ENCODE results near the gene RHEX.

Gene RHEX

GRCh38 chr1:206111271-206111927 lies 58.4 kb downstream of the RHEX start:
- no peak overlapping the region for H2AFZ ChIP-seq (ENCODE audit: low read depth, low read length)
- H3K4me3 ChIP-seq (ENCODE audit: low read length), result no peak overlapping the region
- no peak overlapping the region for H3K27ac ChIP-seq (ENCODE audit: low read length)
- H3K27me3 ChIP-seq (ENCODE audit: low read depth, low read length), result 0 out of 2 replicates have a peak, but pooled peaks cover 2% of the 10 kb centered on the region
- TF ChIP-seq CTCF (IDR thresholded peaks at IDR 0.05; ENCODE audit: low read depth, low read length) (no peak), EZH2phosphoT487 (IDR thresholded peaks at IDR 0.05; ENCODE audit: low read depth) (no peak)
- H3K4me2 ChIP-seq (ENCODE audit: low read length), result no peak overlapping the region
- H4K20me1 ChIP-seq (ENCODE audit: insufficient read depth, low read length), result no peaks in the 10 kb centered on the region
- peaks cover under 1% of the 10 kb centered on the region for H3K79me2 ChIP-seq (ENCODE audit: low read length)
- no peak overlapping the region for H3K9ac ChIP-seq (ENCODE audit: low read length)
- no peaks in the 10 kb centered on the region for H3K9me3 ChIP-seq (ENCODE audit: insufficient read depth, low read length)
- H3K36me3 ChIP-seq (replicated peaks; ENCODE audit: low read depth, low read length), result no peaks in the 10 kb centered on the region
- peaks cover 21% of the 10 kb centered on the region for H3K4me1 ChIP-seq (ENCODE audit: low read length)

GRCh38 chr1:206112600-206113301 lies 59.8 kb downstream of the RHEX start:
- H3K4me1 ChIP-seq (ENCODE audit: low read length), result peaks cover 17% of the 10 kb centered on the region
- H3K27ac ChIP-seq (ENCODE audit: low read length), result no peak overlapping the region
- no peak overlapping the region for H3K4me2 ChIP-seq (ENCODE audit: low read length)
- no peaks in the 10 kb centered on the region for H3K36me3 ChIP-seq (replicated peaks; ENCODE audit: low read depth, low read length)
- no peak for TF ChIP-seq CTCF (IDR thresholded peaks at IDR 0.05; ENCODE audit: low read depth, low read length)
- TF ChIP-seq EZH2phosphoT487 (IDR thresholded peaks at IDR 0.05; ENCODE audit: low read depth), result no peak
- no peak overlapping the region for H3K9ac ChIP-seq (ENCODE audit: low read length)
- no peaks in the 10 kb centered on the region for H4K20me1 ChIP-seq (ENCODE audit: insufficient read depth, low read length)
- no peak overlapping the region for H2AFZ ChIP-seq (ENCODE audit: low read depth, low read length)
- H3K27me3 ChIP-seq (ENCODE audit: low read depth, low read length), result peaks cover 15% of the 10 kb centered on the region
- no peaks in the 10 kb centered on the region for H3K9me3 ChIP-seq (ENCODE audit: insufficient read depth, low read length)
- no peak overlapping the region for H3K4me3 ChIP-seq (ENCODE audit: low read length)
- no peaks in the 10 kb centered on the region for H3K79me2 ChIP-seq (ENCODE audit: low read length)

GRCh38 chr1:206114692-206115640 lies 62.0 kb downstream of the RHEX start:
- Histone ChIP-seq H3K27me3 (ENCODE audit: low read depth, low read length) (peaks cover 20% of the 10 kb centered on the region), H3K36me3 (replicated peaks; ENCODE audit: low read depth, low read length) (no peaks in the 10 kb centered on the region), H4K20me1 (ENCODE audit: insufficient read depth, low read length) (no peaks in the 10 kb centered on the region), H3K4me1 (ENCODE audit: low read length) (peaks cover 21% of the 10 kb centered on the region), H3K9ac (ENCODE audit: low read length) (no peak overlapping the region), H3K4me2 (ENCODE audit: low read length) (peak overlapping the region; percentile 47), H2AFZ (ENCODE audit: low read depth, low read length) (0 out of 2 replicates have a peak overlapping the region, but pooled peaks have one; percentile 20), H3K9me3 (ENCODE audit: insufficient read depth, low read length) (no peaks in the 10 kb centered on the region), H3K79me2 (ENCODE audit: low read length) (no peaks in the 10 kb centered on the region), H3K4me3 (ENCODE audit: low read length) (peak overlapping the region; percentile 13; the same call in 1 of the 2 replicates), H3K27ac (ENCODE audit: low read length) (no peak overlapping the region)
- no peak for TF ChIP-seq EZH2phosphoT487 (IDR thresholded peaks at IDR 0.05; ENCODE audit: low read depth)
- no peak for TF ChIP-seq CTCF (IDR thresholded peaks at IDR 0.05; ENCODE audit: low read depth, low read length)

Measured in OCI-LY3 (cell line).